Left colon (tissue), 2 donors: ENCODE results near the gene KCTD12. TPM values are rescaled to one million over a fixed set of nuclear protein-coding genes. Genes with fewer than 3 reads are reported as not detected.
A peak's percentile ranks its signal among the peaks of the same experiment; 100 is the strongest.

Experiments
- ATAC-seq: fragments of 200-7000 bp; cut with Tn5 transposase; one replicate; pipeline ENCODE4 v1.9.1; 2020; ENCODE audit warnings: mild to moderate bottlenecking, moderate library complexity
- DNase-seq, 2 donors: peaks; one replicate each; pipeline ENCODE4 v3.0.0-alpha.2; 2020
- intact Hi-C, 2 donors: fragments of 100-400 bp; cut with DNase I in 1 of 2; cut with micrococcal nuclease in 1 of 2; formaldehyde crosslinking; loops; one replicate each; pipeline versions ENCODE4 v1.11.2 to v1.14.0; 2022; cut with DNase I, micrococcal nuclease
- total RNA-seq, 2 donors: library from RNA; stranded (reverse); fragmentation: NEBNext Ultra II Directional; extraction: Animal tissue kit (Norgen Biotek cat#: 25700); gene quantifications; one replicate each; pipeline ENCODE4 v1.2.1, GENCODE V29; 2021
- donor health status: DM: no; HTN: no; CAD: no.
- donor health status: DM: yes; HTN: yes; CAD: no.

The KCTD12 gene
- total RNA-seq, 2 donors from 2014 or later, result 49.8 to 53.4 TPM

DNA sequence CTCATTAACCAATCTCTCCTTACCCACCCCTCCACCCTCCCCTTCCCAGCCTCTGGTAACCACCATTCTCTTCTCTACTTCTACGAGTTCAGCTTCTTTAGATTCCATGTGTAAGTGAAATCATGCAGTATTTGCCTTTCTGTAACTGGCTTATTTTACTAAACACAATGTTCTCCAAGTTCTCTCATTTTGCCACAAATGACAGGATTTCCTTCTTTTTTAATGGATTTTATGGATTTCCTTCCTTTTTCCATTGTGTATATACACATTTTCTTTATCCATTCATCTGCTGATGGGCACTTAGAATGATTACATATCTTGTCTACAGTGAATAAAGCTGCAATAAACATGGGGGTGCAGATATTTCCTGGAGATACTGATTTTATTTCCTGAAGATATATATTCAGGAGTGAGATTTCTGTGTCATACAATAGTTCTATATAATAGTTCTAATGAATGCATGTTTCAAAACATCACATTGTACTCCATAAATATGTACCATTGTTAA is 20.2 kb downstream of the KCTD12 start:
- ATAC-seq (no peak), DNase-seq (no peak)
- intact Hi-C loops, result no loop called here

DNA sequence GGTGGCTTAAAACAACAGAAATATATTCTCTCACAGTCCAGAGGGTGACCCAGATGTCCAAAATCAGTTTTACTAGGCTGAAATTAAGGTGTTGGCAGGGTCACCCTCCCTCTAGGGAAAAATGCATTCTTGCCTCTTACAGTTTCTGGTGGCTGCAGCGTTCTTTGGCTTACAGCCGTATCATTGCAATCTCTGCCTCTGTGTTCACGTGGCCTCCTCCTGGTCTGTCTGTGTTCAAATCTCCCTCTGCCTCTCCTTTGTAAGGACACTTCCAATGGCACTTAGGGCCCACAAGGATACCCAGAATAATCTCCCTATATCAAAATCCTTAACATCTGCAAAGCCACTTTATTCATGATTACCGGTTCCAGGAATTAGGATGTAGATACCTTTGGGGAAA is 21.1 kb downstream of the KCTD12 start:
- ATAC-seq (no peak), DNase-seq (no peak)
- intact Hi-C loops, result no loop called here

DNA sequence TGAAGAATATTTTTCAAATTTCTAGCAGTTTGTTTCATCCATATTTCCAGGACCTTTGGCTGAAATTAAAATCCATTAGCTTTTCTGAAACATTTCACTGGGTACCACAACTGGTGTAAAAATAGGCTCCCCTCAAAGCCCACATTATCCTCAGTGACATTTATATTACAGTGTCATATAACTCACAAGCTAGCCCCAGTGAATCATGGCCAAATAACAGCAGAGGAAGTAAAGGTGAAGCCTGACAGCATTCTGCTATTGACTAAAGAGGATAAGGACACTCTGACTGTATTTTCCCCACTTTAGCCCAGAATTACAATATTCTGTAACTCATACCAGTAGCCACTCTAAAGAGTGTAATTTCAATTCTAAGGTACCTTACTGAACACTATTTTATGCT is 21.9 kb downstream of the KCTD12 start:
- ATAC-seq (no peak), DNase-seq (no peak)
- intact Hi-C loops, result no loop called here

DNA sequence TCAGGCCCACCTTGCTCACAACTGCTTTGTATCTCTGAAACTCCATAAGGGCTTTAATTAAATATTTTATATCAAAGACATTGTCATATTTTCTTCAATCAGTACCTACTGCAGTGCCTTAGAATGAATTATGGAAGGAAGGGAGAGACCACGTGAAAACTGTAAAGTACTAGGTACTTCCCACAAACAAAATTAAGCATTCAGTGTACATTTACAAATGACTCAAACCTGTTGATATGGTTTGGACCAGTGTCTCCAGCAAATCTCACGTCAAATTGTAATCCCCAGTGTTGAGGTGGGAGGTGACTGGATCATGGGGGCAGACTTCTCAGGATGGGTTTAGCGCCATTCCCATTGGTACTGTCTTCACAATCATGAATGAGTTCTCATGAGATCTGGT is 23.2 kb downstream of the KCTD12 start:
- intact Hi-C loops, result no loop called here
- DNase-seq (no peak), ATAC-seq (no peak)

DNA sequence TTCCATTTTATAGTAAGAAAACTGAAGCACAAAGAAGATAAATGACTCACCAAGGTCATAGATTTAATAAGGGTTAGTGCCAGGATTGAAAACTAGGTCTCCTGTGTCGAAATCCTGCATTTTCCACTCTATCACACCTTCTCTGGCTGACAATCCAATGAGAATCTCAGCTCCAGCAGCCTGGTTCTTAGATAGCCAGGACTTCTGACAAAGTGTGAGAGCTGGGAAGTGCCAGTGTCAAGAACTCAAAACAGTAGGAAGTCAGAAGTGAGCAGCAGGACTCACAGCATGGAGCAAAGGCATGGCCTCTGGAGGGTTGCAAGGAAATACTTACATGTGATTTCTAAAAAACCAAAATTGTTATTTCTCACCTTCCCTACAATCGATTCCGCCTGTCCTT is 24.3 kb downstream of the KCTD12 start:
- ATAC-seq (no peak), DNase-seq (no peak)
- intact Hi-C loops, result no loop called here

DNA sequence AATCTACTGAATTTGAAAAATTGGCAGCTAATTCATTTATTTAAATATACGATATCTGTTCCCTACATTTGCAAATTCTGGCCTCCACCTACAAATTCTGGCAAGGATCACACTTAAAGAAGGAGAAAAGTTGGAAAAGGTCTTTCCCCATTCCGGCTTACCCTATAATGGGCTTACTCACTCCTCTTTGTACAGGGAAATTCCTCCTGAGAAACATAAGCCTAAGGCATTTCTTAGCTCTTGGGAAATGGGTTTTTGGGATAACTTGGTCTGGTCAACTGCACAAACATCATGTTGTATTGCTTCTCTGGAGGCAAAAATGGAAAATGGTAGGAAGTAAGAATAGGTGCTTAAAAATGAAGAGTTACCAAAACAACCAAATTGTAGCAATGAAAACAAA is 25.5 kb downstream of the KCTD12 start:
- ATAC-seq, result no peak
- no peak for DNase-seq
- intact Hi-C loops, result no loop called here

DNA sequence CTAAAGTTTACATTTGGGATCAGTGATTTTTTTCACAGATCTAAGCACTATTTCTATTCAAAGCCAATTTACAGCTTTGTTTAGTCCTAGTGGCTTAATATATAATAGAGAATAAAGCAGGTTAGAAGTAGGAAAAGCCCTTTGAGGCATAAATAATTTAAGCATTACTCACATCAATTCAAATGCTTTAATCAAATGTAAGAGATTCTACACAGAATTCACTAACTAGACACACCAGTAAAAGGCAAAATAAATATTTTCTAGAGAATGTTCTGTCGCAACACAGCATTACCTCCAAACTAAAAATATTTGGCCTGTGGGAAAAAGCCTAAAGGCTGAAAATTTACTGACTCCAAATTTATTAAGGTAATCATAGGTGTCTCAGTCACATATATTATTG is 31.3 kb downstream of the KCTD12 start:
- ATAC-seq (no peak), DNase-seq (no peak)
- intact Hi-C loops, result no loop called here

DNA sequence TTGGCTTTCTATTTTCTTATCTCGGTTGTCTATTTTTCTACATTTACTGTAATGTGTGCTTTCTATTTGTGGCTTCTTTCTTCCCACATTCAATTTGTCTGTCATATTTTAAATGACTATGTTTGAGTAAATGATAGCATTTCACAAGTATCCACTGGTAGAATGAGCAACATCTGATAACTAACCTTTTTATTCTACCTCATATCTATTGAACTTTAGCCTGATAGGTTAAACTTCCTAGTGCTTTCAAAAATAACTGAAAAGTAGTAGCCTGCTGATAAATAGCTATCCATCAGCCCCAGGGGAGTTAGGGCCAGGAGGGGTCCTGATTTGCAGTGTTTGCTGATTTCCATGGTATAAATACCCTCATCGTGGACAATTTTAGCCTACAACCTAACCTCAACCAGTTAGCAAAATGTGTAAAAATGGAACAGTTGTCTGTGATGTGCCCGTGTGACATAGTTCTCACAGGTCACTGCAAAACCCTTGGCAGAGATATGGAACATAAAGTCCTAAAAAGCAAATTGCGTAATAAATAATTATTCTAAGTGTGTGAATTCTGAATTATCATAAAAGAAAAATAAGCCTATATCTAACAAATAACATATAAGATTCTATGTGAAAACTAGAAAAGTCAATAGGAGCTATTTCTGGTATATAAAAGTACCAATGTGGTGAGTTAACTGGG is 32.1 kb downstream of the KCTD12 start:
- ATAC-seq (no peak), DNase-seq (no peak)
- intact Hi-C loops, result no loop called here

DNA sequence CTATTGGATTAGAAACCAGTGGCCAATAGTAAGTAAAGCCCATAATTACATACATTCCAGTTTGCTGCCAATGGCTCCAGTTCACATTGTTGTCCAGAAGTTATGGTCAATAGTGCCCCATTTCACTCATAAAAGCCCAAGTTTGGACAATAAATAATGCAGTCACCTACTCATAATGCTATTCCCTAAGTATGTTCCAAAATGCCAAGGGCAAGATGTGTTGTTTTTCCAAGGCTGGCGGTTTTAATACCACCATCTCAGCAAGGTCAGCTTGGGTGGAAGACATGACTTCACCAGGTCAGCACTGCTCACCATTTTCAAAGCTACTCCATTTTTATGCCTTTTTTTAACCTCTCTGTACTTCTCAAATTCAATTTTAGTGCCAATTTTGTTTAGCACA is 32.7 kb downstream of the KCTD12 start:
- ATAC-seq (no peak), DNase-seq (no peak)
- intact Hi-C loops, result no loop called here

DNA sequence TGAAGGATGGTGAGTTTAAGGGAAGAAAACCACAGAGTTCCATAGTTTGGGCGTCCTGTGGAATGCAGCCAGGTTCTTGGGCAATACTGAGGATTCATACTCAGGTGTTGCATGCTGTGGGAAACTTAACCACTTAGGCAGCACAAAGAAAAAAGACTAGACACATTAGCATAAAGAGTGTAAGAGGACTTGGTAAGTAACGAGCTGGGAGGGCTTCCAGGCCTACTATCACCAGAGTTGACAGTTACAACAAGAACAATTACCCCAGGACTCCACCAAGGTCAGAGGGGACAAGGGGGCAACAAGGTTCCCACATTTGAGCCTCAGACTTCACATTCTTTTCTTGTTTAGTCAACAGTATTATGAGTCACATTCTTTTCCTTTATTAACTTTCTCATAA is 33.2 kb downstream of the KCTD12 start:
- ATAC-seq (no peak), DNase-seq (no peak)
- intact Hi-C loops, result no loop called here

DNA sequence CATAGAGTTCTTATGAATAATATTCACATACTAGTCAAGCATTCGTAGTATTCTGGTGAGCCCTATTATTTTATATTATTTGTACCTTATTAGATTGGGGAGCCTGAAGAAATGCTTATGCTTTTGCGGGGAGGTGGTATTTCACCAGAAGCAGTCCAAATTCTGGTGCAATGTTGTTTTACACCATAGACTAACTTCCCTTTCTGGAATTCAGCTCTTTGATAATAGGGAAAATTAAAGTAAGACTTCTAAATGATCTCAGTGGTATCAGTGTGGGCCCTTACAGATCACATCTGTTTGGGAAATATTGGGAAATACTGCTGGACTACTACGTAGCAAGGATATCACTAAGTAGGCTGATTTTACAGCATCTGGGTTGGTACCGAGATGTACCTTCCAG is 34.2 kb downstream of the KCTD12 start:
- ATAC-seq, result no peak
- DNase-seq, result no peak
- intact Hi-C loops, result no loop called here

DNA sequence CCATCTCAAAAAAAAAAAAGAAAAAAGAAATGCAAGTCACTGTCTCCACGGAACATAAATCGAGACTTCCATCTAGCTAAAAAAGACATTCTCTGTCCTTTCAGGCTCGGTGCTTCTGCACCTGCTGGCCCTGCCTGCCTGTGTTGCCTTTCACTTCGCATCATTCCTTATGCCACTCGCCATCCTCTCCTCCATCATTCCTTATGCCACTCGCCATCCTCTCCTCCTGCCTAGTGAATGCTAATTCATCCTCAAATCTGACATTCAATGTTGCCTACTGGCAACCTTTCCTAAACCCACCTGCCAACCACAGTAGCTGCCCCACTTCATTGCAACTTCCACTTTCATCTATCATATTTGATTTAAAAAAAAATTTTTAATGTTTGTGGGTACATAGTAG is 36.7 kb downstream of the KCTD12 start:
- DNase-seq (no peak), ATAC-seq (no peak)
- intact Hi-C loops, result no loop called here

DNA sequence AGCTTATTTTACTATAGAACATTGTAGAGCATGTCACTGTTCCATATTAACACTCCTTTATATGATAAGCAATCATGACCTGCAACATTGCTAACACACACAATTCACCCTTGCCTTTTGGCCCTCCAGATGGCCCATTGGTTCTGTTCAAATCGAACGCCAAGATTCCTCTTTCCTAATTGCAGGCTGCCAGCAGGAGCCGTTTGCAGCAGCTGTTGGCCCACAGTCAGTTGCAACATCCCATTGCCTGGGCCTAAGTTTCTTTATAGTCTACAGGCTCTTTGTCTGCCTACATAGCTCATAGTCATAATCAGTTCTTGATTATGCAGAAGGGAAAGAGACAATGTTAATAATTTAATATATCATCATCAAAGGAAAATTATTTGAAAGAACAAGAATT is 37.6 kb downstream of the KCTD12 start:
- intact Hi-C loops, result no loop called here
- no peak for ATAC-seq
- DNase-seq, result no peak

DNA sequence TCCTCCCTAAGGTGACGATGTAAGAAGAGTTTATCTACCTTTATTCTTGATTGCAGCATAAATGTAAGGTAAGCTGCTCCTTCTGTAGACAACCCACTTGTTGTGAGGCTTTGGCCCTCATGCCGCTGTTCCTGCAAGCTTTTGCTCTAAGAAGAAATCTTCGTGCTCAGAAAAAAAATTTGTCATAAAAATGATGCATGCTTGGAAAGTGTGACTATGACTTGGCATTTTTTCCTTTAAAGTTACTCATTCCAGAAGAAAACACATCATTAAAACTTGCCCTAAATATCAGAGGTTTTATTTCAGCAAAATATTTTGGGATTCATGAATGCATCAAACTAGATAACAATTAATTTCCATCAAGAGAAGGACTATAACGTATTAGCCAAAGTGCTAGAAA is 39.8 kb downstream of the KCTD12 start:
- ATAC-seq (no peak), DNase-seq (no peak)
- intact Hi-C loops, result no loop called here

DNA sequence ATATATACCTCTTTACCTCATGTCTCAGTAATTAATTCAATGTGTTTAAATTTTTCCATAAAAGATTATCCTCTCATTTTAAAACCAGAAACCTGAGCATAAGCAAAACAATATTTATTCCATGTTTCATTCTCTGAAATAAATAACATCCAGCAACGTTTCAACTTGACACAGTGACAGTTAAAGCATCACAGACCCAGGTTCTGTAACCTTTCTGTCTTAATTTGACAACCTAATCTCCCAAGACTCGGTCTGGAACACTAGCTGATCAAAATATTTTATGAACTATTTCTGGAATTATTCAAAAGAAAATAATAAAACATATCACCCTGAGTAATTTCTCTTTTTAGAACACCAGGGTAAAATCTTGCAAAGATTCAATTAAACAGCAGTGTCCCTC is 40.3 kb downstream of the KCTD12 start:
- DNase-seq, result no peak
- no peak for ATAC-seq
- intact Hi-C loops, result no loop called here

DNA sequence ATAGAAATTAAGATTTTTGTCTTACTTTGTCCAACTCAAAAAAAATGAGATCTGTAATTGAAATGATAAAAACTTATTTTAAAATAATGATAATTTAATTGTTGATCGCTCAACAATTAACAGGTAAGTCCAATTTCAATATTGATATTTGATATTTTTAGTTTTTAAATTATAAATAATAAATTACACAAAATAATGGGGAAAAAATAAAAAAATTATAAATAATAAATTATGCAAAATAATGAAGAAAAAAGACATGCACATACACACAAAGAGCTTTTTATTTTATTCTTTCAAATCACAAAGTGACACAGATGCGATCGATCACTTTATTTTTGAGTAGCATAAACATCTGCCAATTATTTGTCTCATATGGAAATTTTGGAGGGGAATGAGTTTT is 40.8 kb downstream of the KCTD12 start:
- intact Hi-C loops, result no loop called here
- ATAC-seq (no peak), DNase-seq (no peak)

DNA sequence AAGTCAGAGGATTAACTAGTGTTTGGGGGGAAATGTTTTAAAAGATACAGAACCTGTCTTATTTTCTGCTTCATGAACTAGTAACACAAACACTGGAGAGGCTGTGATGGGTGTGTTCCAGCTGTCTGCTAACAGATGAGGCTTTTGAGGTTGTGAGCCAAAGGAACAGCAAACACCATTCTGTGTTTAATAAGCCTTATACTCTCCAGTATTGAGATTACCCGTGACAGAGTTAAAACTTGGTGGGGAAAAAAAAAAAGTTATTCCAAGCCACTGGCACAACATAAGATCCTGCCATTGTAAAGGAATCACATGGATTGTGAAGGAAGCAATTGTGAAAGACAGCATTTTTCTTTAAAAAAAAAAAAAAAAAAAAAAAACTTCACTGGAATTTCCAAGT is 48.4 kb downstream of the KCTD12 start:
- intact Hi-C loops, result no loop called here
- DNase-seq, result no peak
- ATAC-seq, result peak; percentile 88

DNA sequence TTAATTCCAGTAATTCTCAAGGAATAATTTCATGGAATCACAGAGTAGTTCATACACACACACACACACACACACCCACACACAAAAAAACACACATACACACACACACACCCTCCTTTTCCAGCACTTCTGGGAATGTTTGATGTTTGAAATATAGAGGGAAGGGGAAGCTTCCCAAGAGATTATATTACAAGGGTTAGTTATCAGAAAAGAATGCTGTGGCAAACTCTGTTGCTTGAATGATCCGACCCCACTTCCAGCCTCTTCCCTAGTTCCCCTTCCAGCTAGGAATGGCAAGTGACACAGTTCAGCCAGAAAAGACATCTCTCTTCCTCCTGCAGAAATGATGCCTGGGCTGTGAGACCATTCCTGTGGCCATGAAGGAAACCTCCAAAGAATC is 49.9 kb downstream of the KCTD12 start:
- no peak for DNase-seq
- intact Hi-C loops, result no loop called here
- no peak for ATAC-seq

DNA sequence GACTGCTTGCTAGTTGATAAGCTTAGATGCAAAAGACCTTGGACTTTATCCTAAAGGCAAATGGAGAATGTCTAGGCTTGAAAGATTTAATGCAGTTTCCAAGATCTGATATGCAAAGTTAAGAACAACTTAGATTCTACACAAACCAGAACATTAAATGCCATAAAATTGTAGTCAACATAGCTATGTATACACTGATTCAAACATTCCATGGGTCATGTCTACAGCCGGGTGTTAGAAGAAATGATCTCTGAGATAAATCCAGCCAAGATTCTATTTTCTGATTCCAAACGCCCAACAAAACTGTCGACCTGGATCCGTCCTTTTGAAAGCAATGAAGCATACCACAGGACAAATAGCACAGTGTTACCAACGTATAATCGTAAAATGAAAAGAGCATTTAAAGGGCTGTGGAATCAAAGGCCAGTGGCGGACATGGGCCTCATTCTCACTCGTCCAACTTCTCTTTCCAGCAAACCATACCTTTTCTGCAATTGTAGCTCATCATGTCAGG is 52.7 kb downstream of the KCTD12 start:
- intact Hi-C loops, result no loop called here
- peak; percentile 15 for ATAC-seq
- DNase-seq, result no peak

DNA sequence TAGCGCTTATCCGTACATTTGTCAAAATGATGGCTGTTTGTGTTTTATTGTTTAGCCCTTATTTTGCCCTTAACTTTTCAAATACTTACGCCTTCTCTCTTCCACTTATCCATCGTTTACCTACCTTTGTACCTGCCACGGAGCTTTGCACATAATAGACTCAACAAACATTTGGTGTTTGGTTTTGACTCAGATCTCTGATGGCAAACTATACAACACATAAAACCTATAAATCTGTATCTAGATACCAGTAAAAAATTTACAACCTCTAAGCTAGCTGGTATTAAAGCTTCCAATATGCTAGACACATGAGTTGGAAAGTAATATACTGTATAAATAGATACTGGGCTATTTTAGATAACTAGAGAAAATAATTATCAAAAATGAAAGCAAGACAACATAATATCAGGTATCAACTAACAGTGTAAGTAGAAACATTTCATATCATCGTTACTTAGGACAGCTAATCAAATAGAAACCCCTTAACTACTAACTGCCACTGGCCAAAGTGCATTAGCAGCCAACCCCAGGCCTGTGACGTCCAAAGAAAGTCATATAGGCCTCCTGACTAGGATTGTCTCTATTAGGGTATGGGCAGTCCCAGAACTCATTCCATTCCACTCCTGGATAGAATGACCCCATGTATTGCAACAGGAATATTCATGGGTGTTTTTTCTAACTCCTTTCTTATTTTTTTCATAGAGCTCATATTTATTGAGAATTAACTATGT is 53.8 kb downstream of the KCTD12 start:
- ATAC-seq, result peak; percentile 75
- DNase-seq, result peak; percentile 45 to 78
- intact Hi-C loops, result no loop called here

DNA sequence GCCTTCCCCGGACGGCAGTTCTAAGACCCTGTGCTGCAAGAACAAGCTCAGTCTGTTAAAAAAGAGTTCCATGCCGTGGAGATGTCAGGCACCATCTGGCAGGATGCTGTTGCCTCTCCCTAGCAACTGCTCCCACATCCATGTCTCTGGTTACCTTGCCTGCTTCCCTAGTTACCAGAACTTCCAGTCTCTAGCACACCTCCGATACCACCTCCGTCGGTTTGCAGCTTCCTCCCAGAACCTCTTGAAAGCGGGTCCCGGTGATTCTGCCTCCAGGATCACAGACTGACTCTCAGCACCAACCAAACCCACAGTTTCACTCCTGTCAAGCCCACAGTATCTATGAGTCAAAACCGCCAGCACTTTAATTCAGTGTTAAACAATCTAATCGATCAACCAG is 55.4 kb downstream of the KCTD12 start:
- ATAC-seq (no peak), DNase-seq (no peak)
- intact Hi-C loops, result no loop called here
